Inferior parietal cortex (tissue), 1 donor: ENCODE results near the gene FREY1.
"Not testable (repeated sequence)": the region's sequence is repeated elsewhere in the genome, so short reads cannot be mapped to it uniquely, and the experiment has no call there.

Experiments used
- DNase-seq: peaks from one replicate; pipeline ENCODE4 v3.0.0-alpha.2; 2016; ENCODE audit errors: extremely low spot score

Gene FREY1

DNA sequence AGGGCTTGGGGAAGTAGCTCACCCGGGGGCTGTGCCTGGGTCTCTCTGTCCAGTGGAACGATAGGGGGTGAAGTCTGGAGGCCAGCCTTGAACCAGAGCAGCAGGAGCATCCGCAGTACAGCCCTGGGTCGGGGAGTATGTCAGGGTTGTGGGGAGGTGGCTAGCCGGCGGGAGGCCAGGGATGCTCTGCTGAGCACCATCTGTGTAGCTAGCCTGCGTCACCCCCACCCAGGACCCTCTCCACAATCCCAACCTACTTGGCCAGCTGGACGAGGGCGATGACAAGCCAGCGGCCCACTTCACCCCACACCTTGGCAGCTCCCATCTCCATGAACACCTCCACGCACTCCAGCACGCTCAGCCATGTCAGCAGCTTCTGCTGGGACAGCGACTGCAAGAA, 8.4 kb upstream of the FREY1 start:
- DNase-seq, result no peak

- no peak for DNase-seq
Measured at GRCh38 chr11:45913942-45914635, 7.0 kb upstream of the FREY1 start.

DNA sequence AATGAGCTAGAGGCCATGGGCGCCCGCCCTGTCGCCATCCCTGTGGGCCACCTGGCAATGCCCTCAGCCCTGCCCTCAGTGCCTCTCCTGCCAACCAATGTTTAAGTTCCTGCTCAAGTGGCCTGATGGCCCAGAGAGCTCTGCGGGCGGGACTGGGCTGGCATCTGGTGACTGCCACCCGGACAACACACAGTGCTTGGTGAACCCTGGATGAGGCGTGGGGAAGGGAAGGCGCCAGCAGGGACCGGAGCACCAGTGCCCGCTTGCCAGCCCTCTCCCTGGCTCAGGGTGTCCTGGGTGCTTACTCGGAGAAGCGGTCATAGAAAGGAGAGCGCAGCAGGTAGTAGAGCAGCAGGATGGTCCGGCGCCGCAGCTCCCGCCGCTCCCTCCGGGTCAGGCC, 6.4 kb upstream of the FREY1 start:
- no peak for DNase-seq

- no peak for DNase-seq
Measured at GRCh38 chr11:45910623-45911022, 3.6 kb upstream of the FREY1 start.

GRCh38 chr11:45909594-45910475, 2.8 kb upstream of the FREY1 start:
- DNase-seq, result no peak

- no peak for DNase-seq
Measured at GRCh38 chr11:45907911-45908370, 870 bp upstream of the FREY1 start.

GRCh38 chr11:45906096-45906682, 882 bp downstream of the FREY1 start:
- no peak for DNase-seq

GRCh38 chr11:45905576-45905975, 1.5 kb downstream of the FREY1 start:
- DNase-seq, result not testable (repeated sequence)

DNA sequence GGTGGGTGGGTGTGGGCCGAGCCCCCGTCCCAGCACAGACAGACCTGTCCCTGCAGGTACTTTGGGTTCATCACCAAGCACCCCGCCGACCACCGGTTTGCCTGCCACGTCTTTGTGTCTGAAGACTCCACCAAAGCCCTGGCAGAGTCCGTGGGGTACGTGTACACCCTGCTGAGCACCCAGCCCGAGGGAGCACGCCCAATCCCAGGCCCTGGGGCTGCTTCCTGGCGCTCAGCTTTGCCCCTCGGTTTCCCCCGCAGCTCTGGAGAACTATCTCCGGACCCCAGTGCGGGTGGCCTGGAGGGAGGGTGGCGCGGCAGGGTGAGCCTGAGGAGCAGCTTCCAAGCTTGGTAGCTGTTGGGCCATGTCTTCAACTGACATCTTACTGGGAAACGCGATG, 2.0 kb downstream of the FREY1 start:
- no peak for DNase-seq

DNA sequence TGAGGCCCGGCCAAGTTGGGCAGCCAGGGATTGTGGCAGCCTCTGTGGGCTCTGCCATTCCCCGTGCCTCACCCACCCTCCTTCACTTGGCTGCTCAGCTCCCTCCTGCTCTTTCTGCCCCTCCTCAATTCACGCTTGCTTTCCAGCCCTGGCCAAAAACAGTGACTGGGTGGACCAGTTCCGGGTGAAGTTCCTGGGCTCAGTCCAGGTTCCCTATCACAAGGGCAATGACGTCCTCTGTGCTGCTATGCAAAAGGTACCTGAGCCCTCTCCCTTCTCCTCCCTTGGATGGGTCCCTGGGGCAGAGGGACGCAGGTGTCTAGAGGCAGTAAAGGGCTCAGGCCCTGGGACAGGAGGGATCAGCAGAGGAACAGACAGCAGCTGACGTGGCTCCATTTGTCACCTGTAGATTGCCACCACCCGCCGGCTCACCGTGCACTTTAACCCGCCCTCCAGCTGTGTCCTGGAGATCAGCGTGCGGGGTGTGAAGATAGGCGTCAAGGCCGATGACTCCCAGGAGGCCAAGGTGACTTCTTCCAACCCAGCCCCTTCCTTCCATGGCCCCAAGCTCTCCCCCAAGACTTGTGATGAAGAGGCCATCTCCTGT, 2.7 kb downstream of the FREY1 start:
- DNase-seq, result no peak

DNA sequence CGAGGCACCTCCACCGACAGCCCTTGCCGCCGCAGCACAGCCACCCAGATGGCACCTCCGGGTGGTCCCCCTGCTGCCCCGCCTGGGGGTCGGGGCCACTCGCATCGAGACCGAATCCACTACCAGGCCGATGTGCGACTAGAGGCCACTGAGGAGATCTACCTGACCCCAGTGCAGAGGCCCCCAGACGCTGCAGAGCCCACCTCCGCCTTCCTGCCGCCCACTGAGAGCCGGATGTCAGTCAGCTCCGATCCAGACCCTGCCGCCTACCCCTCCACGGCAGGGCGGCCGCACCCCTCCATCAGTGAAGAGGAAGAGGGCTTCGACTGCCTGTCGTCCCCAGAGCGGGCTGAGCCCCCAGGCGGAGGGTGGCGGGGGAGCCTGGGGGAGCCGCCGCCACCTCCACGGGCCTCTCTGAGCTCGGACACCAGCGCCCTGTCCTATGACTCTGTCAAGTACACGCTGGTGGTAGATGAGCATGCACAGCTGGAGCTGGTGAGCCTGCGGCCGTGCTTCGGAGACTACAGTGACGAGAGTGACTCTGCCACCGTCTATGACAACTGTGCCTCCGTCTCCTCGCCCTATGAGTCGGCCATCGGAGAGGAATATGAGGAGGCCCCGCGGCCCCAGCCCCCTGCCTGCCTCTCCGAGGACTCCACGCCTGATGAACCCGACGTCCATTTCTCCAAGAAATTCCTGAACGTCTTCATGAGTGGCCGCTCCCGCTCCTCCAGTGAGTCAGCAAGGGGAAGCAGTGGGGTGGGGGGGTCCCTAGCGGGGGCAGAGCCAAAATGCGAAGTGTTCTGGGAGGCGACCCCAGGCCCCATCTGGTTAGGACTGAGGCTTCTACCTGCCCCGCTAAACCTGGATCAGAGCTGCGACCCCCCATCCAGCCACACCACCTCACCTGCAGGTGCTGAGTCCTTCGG, 4.4 kb downstream of the FREY1 start:
- no peak for DNase-seq

DNA sequence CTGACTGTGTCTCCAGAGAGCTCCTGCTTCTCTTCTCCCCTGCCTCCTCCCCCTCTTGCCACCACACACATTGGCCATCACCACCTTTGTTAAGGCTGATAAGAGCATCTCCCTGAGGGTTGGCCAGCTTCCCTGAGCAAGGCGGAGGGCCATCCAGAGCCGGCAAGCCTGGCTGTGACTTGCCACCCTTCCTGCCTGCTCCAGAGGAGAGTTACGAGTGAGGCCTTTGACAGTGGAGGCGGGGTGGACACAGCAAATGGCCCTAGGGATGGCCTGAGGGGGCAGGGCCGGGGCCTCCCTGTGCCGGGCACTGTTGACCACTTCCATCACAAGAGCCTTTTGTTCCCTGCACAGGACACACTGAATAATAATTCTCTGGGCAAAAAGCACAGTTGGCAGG, 5.4 kb downstream of the FREY1 start:
- peak; percentile 76 for DNase-seq

DNA sequence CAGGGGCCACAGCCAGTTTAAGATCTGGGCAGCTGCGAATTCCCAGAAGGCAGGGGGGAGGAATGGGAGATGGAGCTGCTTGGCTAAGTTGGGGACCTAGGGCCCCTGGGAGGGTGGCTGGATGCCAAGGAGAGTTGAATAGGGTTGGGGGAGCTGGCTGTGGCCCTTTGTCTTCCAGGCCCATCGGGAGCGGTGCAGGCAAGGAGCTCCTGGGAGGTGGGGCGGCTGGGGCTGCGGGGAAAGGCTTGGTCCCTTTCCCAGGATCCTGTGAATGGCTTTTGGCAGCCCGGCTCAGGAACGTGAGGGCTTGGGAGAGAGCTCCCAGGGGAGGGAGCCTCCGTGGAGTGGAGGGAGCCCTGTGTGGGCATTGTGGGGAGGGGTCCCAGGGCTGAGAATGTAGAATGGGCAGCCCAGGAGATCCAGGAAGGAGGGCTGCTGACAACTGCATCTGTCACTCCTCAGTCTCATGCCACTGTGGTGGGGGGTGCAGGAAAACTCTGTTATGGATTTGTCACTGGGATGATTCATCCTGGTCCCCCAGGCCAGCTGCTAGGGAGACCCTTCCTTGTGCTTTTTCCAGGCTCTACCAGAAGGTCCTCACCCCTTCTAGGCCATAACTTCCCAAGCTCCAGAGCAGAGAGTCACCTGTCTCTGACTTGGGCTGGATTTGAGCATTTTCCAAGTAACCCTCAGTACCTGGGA, 6.0 kb downstream of the FREY1 start:
- DNase-seq, result peak; percentile 55

DNA sequence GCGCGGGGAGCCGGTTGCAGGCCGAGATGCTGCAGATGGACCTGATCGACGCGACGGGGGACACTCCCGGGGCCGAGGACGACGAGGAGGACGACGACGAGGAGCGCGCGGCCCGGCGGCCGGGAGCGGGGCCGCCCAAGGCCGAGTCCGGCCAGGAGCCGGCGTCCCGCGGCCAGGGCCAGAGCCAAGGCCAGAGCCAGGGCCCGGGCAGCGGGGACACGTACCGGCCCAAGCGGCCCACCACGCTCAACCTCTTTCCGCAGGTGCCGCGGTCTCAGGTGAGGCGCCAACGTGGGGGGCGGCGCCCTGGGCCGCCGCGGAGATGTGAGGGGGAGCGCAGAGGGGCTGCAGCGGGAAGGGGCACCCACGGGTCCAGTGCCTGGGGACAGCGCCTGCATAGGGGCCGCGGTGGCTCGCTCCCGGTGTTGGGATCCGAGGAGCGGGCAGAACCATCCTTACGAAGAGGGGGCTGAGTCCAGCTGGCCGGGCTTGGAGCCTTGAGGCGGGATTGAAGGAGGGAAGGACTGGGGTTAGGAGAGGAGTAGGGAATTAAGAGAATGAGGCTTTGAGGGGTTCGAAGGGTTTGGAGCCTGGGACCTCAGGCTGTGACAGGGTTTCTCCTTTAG, 6.8 kb downstream of the FREY1 start:
- DNase-seq, result not testable (repeated sequence)

GRCh38 chr11:45899448-45900174, 7.5 kb downstream of the FREY1 start:
- peak; percentile 84 for DNase-seq

DNA sequence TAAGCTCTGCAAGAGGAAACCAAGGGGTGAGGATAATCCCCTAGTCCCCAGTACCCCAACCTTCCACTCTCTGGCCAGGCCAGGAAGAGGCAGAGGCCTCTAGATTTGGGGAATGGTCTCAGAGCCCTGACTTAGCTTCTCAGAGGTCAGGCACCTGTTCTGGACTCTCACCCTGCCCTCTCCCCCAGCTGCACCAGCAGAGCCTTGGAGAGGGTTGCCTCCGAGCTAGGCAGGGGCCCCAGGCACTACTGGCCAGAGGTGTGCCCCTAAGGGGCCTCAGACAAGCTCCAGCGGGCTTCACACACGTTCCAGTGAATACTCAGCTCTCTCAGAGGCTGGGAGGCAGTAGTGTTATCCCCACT, 8.0 kb downstream of the FREY1 start:
- DNase-seq, result no peak

- no peak for DNase-seq
Measured at GRCh38 chr11:45897556-45897955, 9.5 kb downstream of the FREY1 start.

DNA sequence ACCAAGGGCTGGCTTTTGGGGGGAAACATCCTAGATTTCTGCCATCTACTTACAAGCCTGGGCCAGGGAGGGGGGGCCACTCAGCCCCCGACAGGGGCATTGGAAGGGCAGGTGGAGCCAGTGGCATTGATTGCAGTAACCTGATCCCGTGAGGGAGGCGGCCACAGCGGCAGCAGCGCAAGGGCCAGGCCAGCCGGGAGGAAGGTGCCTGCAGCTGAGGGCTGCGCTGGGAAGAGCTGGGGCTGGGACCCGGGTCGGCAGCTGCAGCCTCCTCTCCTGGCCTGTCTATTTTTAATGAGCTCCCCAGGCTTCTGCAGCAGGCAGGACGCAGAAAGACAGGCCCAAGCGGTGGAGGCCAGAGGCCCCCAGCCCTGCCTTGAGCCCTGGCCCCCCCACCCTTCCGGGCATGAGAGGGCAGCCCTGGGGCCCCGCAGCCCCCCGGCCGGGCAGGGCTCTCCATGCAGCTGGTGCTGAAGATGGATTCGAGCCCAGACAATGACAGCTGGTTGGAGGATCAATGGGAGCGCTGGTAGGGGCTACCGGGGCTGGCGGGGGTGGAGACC, 10.6 kb downstream of the FREY1 start:
- no peak for DNase-seq
